Progenitor cell of endocrine pancreas (in vitro differentiated cells): ENCODE results near the gene TGFA. TPM values are rescaled to one million over a fixed set of nuclear protein-coding genes. Genes with fewer than 3 reads are reported as not detected.
A peak's percentile ranks its signal among the peaks of the same experiment; 100 is the strongest.

Experiments used
- DNase-seq: peaks from one replicate; pipeline ENCODE4 v3.0.0; 2021; ENCODE audit warnings: low spot score; ENCODE audit not compliant: unreplicated experiment
- H3K27ac Mint-ChIP-seq: 2 replicates; pipeline ENCODE4 v1.8.0; 2021; ENCODE audit warnings: mild to moderate bottlenecking, moderate library complexity, mixed read lengths
- H3K27me3 Mint-ChIP-seq: 2 replicates; pipeline ENCODE4 v1.8.0; 2021; ENCODE audit warnings: mixed read lengths
- H3K36me3 Mint-ChIP-seq: 2 replicates; pipeline ENCODE4 v1.8.0; 2022; ENCODE audit warnings: mixed read lengths; ENCODE audit not compliant: insufficient read depth
- H3K4me1 Mint-ChIP-seq: 2 replicates; pipeline ENCODE4 v1.8.0; 2021; ENCODE audit warnings: low read depth, mixed read lengths
- H3K4me3 Mint-ChIP-seq: 2 replicates; pipeline ENCODE4 v1.8.0; 2021; ENCODE audit warnings: low read depth, mild to moderate bottlenecking, moderate library complexity, mixed read lengths
- H3K9me3 Mint-ChIP-seq: 2 replicates; pipeline ENCODE4 v1.8.0; 2021; ENCODE audit warnings: low read depth, mixed read lengths
- CTCF ChIP-seq: fragments of 200-600 bp; sonication (generic); IDR thresholded peaks from one replicate; pipeline ENCODE4 v1.5.0; 2021; ENCODE audit warnings: antibody characterized with exemption, mild to moderate bottlenecking; ENCODE audit not compliant: unreplicated experiment
- total RNA-seq: library from RNA; stranded (reverse); gene quantifications from 2 replicates; pipeline ENCODE4 v1.2.1, GENCODE V29; 2021

TGFA gene
- total RNA-seq, 1 donor from 2014 or later, result 3.0 TPM

GRCh38 chr2:70531419-70532086 is 22.1 kb downstream of the TGFA start:
- Mint-ChIP-seq H3K4me1 (peaks cover 24% of the 10 kb centered on the region), H3K9me3 (peaks cover 10% of the 10 kb centered on the region)
- TF ChIP-seq CTCF, result no peak

GRCh38 chr2:70529610-70530009 is 24.0 kb downstream of the TGFA start:
- no peak for TF ChIP-seq CTCF
- Mint-ChIP-seq H3K9me3 (peaks cover 3% of the 10 kb centered on the region), H3K27me3 (peaks cover 2% of the 10 kb centered on the region), H3K36me3 (no peaks in the 10 kb centered on the region), H3K4me3 (no peak overlapping the region), H3K4me1 (peaks cover 25% of the 10 kb centered on the region), H3K27ac (no peak overlapping the region)
- DNase-seq, result no peak

More at GRCh38 chr2:70531419-70532086, 22.1 kb downstream of the TGFA start:
- peaks cover 5% of the 10 kb centered on the region for H3K36me3 Mint-ChIP-seq
- H3K27me3 Mint-ChIP-seq, result peaks cover 2% of the 10 kb centered on the region
- no peak overlapping the region for H3K4me3 Mint-ChIP-seq
- no peak overlapping the region for H3K27ac Mint-ChIP-seq
- no peak for DNase-seq

- DNase-seq, result no peak
- Mint-ChIP-seq H3K4me1 (peaks cover 22% of the 10 kb centered on the region), H3K36me3 (no peaks in the 10 kb centered on the region)
These were observed 24.7 kb downstream of the TGFA start for GRCh38 chr2:70528929-70529328.

GRCh38 chr2:70528276-70528675 is 25.4 kb downstream of the TGFA start:
- DNase-seq, result no peak
- TF ChIP-seq CTCF, result no peak
- H3K4me1 Mint-ChIP-seq, result peaks cover 15% of the 10 kb centered on the region
- no peaks in the 10 kb centered on the region for H3K36me3 Mint-ChIP-seq
- peaks cover 7% of the 10 kb centered on the region for H3K27me3 Mint-ChIP-seq
- no peak overlapping the region for H3K4me3 Mint-ChIP-seq
- H3K27ac Mint-ChIP-seq, result peak overlapping the region; percentile 52
- H3K9me3 Mint-ChIP-seq, result peaks cover 3% of the 10 kb centered on the region

More at GRCh38 chr2:70528929-70529328, 24.7 kb downstream of the TGFA start:
- Mint-ChIP-seq H3K9me3 (peaks cover 3% of the 10 kb centered on the region), H3K27ac (no peak overlapping the region), H3K27me3 (peaks cover 2% of the 10 kb centered on the region), H3K4me3 (no peak overlapping the region)
- TF ChIP-seq CTCF, result no peak

GRCh38 chr2:70527447-70528080 is 26.1 kb downstream of the TGFA start:
- no peak for TF ChIP-seq CTCF
- no peak for DNase-seq
- Mint-ChIP-seq H3K27me3 (peaks cover 10% of the 10 kb centered on the region), H3K27ac (peak overlapping the region; percentile 15), H3K4me3 (no peak overlapping the region), H3K36me3 (no peaks in the 10 kb centered on the region), H3K9me3 (peaks cover 3% of the 10 kb centered on the region), H3K4me1 (peaks cover 12% of the 10 kb centered on the region)
